GM12878 (cell line): Measurements from ENCODE around the gene TMEM232. TPM values are rescaled to one million over a fixed set of nuclear protein-coding genes. Genes with fewer than 3 reads are reported as not detected.

Experiments
- ATAC-seq: fragments of 200-7000 bp; cut with Tn5 transposase; 3 replicates; pipeline ENCODE4 v1.9.1; 2020; ENCODE audit warnings: mild to moderate bottlenecking, moderate library complexity
- BruUV-seq: library from RNA; stranded (reverse); fragments of 400-500 nt; replicated peaks from 2 replicates; lab custom pipeline; 2021; lab: Mats Ljungman, UMichigan
- CTCF ChIA-PET: fragments of 300-600 bp; sonication (Branson Sonifier 250); formaldehyde crosslinking; extraction: SDS; loops from one replicate; lab custom pipeline; 2021; ENCODE audit warnings: inconsistent platforms; lab: Yijun Ruan, JAX
- POLR2A ChIA-PET: fragments of 350-600 bp; formaldehyde crosslinking; extraction: SDS; loops from one replicate; lab custom pipeline; 2021; ENCODE audit warnings: inconsistent platforms; lab: Charles Lee
- RAD21 ChIA-PET: fragments of 300-600 bp; sonication (Branson Sonifier 250); formaldehyde crosslinking; loops from one replicate; lab custom pipeline; 2023; ENCODE audit warnings: antibody characterized with exemption; ENCODE audit not compliant: unreplicated experiment; lab: Charles Lee
- SMC1A ChIA-PET: fragments of 300-600 bp; sonication (Branson Sonifier 250); formaldehyde crosslinking; loops from one replicate; lab custom pipeline; 2023; ENCODE audit not compliant: unreplicated experiment, uncharacterized antibody; lab: Charles Lee
- DNase-seq: peaks from one replicate; pipeline ENCODE4 v3.0.0-alpha.2; 2011; ENCODE audit warnings: low read depth, low spot score
- FAIRE-seq: peaks from 3 replicates; lab custom pipeline; 2011; peaks lifted over from hg19 to GRCh38; lab: Jason Lieb, UNC
- H2AFZ ChIP-seq: 2 replicates; pipeline ENCODE4 v1.6.0; 2011; ENCODE audit warnings: low read depth, low read length, control low read depth; ENCODE audit not compliant: control insufficient read depth
- H3K27ac ChIP-seq: 2 replicates; pipeline ENCODE4 v1.5.1; 2011; ENCODE audit warnings: control low read depth; ENCODE audit not compliant: control insufficient read depth, insufficient read depth
- H3K27me3 ChIP-seq, 2 experiments: replicated peaks in 1 of 2; 2 replicates each; pipeline versions ENCODE4 v1.6.0 to v1.6.1; 2011; ENCODE audit warnings: low read length in 1 of 2; ENCODE audit not compliant: control insufficient read depth in 2 of 2, insufficient read depth in 2 of 2
- H3K36me3 ChIP-seq, 2 experiments: 2 replicates each; pipeline ENCODE4 v1.5.1; 2011; ENCODE audit warnings: low read length in 1 of 2; ENCODE audit not compliant: control insufficient read depth in 2 of 2, insufficient read depth in 2 of 2
- H3K4me1 ChIP-seq: 2 replicates; pipeline ENCODE4 v1.6.1; 2011; ENCODE audit warnings: mild to moderate bottlenecking, low read length, moderate library complexity, mixed read lengths; ENCODE audit not compliant: control insufficient read depth, insufficient read depth
- H3K4me2 ChIP-seq: 2 replicates; pipeline ENCODE4 v1.6.0; 2011; ENCODE audit warnings: control low read depth; ENCODE audit not compliant: control insufficient read depth, insufficient read depth
- H3K4me3 ChIP-seq: fragments of 200-600 bp; sonication (generic); 2 replicates; pipeline ENCODE4 v1.5.1; 2016
- H3K79me2 ChIP-seq: 2 replicates; pipeline ENCODE4 v1.6.0; 2011; ENCODE audit warnings: low read length; ENCODE audit not compliant: control insufficient read depth, insufficient read depth
- H3K9ac ChIP-seq: 2 replicates; pipeline ENCODE4 v1.8.0; 2011; ENCODE audit warnings: low read length, control low read depth, mixed read lengths; ENCODE audit not compliant: control insufficient read depth, insufficient read depth
- H3K9me3 ChIP-seq: replicated peaks from 3 replicates; pipeline ENCODE4 v1.5.1; 2011; ENCODE audit warnings: mild to moderate bottlenecking, low read length; ENCODE audit not compliant: control insufficient read depth, insufficient read depth
- H4K20me1 ChIP-seq: 2 replicates; pipeline ENCODE4 v1.6.0; 2011; ENCODE audit not compliant: control insufficient read depth, insufficient read depth
- ASH2L ChIP-seq: fragments of 300-600, 200-600 bp; sonication (generic); IDR thresholded peaks from 2 replicates; pipeline ENCODE4 v1.6.1; 2017; ENCODE audit warnings: low read depth, mild to moderate bottlenecking, borderline replicate concordance
- KAT2A ChIP-seq: conservative IDR thresholded peaks from 2 replicates; pipeline ENCODE4 v1.6.1; 2011; ENCODE audit warnings: low read depth, low read length; ENCODE audit not compliant: control insufficient read depth
- POU2F2 ChIP-seq: IDR thresholded peaks from 3 replicates; pipeline ENCODE4 v1.6.1; 2011; ENCODE audit warnings: low read depth, mild to moderate bottlenecking, low read length, borderline replicate concordance
- RBBP5 ChIP-seq: fragments of 200-600 bp; sonication (generic); conservative IDR thresholded peaks from 2 replicates; pipeline ENCODE4 v1.6.1; 2016
- SMC3 ChIP-seq: IDR thresholded peaks from 2 replicates; pipeline ENCODE4 v1.6.1; 2011; ENCODE audit warnings: low read length, improper control_type of control experiment, borderline replicate concordance
- ZNF207 ChIP-seq: fragments of 450-650 bp; IDR thresholded peaks from 2 replicates; pipeline ENCODE4 v1.6.1; 2014; ENCODE audit warnings: antibody characterized with exemption, mild to moderate bottlenecking, borderline replicate concordance
- ZNF24 ChIP-seq: fragments of 450-650 bp; IDR thresholded peaks from 2 replicates; pipeline ENCODE4 v1.6.1; 2017; ENCODE audit warnings: antibody characterized with exemption, mild to moderate bottlenecking
- ZNF622 ChIP-seq: fragments of 450-650 bp; IDR thresholded peaks from 2 replicates; pipeline ENCODE4 v1.6.1; 2017; ENCODE audit warnings: mild to moderate bottlenecking, inconsistent platforms
- ZZZ3 ChIP-seq: IDR thresholded peaks from 2 replicates; pipeline ENCODE4 v1.6.1; 2011; ENCODE audit warnings: low read depth; ENCODE audit not compliant: control insufficient read depth, insufficient read length
- in situ Hi-C: fragments of 300-500 bp; cut with MboI; formaldehyde crosslinking; loops from 9 replicates; pipeline ENCODE4 v1.14.3; 2018; ENCODE audit warnings: mixed read lengths
- intact Hi-C: fragments of 100-400 bp; cut with micrococcal nuclease; formaldehyde crosslinking; loops from one replicate; pipeline ENCODE4 v1.14.2; 2022; ENCODE audit not compliant: unreplicated experiment
- polyA plus RNA-seq, 11 experiments: library from polyadenylated mRNA; depleted of rRNA in 4 of 11; unstranded in 6 of 11; stranded (reverse) in 5 of 11; fragments of >200 nt; fragmentation: Nextera tagmentation in 4 of 11; fragmentation: Illumina TruSeq in 1 of 11; extraction: Ambion mirVana in 4 of 11; extraction: Trizol in 1 of 11; gene quantifications; 1 replicate in 1 of 11; 2 replicates in 10 of 11; pipeline versions ENCODE4 v1.2.1 to v1.2.3, GENCODE V29; 2011 to 2016; ENCODE audit warnings: inconsistent platforms in 2 of 11, missing spikeins in 2 of 11, low read depth in 1 of 11
- total RNA-seq, 4 experiments: library from RNA; depleted of rRNA in 3 of 4; stranded (reverse); fragments of >200 nt in 3 of 4; fragmentation: Illumina TruSeq in 1 of 4; extraction: Trizol in 1 of 4; gene quantifications; 2 replicates each; pipeline versions ENCODE4 v1.2.1 to v1.2.3, GENCODE V29; 2013 to 2021
- TF ChIP-seq, protein P1 (sequence below): fragments of 450-650 bp; IDR thresholded peaks from 2 replicates; pipeline ENCODE4 v1.6.1; 2014; ENCODE audit warnings: mild to moderate bottlenecking
- TF ChIP-seq, protein P2 (sequence below): fragments of 450-650 bp; IDR thresholded peaks from 2 replicates; pipeline ENCODE4 v1.6.1; 2016; ENCODE audit warnings: mild to moderate bottlenecking, moderate library complexity, borderline replicate concordance
- TF ChIP-seq, protein P3 (sequence below), 3 experiments: IDR thresholded peaks in 2 of 3; conservative IDR thresholded peaks in 1 of 3; 2 replicates each; pipeline ENCODE4 v1.5.1; 2011; ENCODE audit warnings: low read depth in 3 of 3, low read length in 3 of 3, mild to moderate bottlenecking in 3 of 3, control low read depth in 2 of 3, moderate library complexity in 2 of 3, inconsistent platforms in 1 of 3, mixed read lengths in 1 of 3; ENCODE audit not compliant: control insufficient read depth in 2 of 3, insufficient read depth in 1 of 3; ENCODE audit errors: extremely low read depth in 1 of 3
- TF ChIP-seq, protein P4 (sequence below): fragments of 450-650 bp; IDR thresholded peaks from 2 replicates; pipeline ENCODE4 v1.6.1; 2017; ENCODE audit warnings: mild to moderate bottlenecking, moderate library complexity

Gene TMEM232
- total and polyA plus RNA-seq, 10 of the 15 experiments (the other 5 are each of a cell fraction or from before 2014, with no cell fraction given) = 0.29 to 1.3 (median 0.91) TPM

DNA sequence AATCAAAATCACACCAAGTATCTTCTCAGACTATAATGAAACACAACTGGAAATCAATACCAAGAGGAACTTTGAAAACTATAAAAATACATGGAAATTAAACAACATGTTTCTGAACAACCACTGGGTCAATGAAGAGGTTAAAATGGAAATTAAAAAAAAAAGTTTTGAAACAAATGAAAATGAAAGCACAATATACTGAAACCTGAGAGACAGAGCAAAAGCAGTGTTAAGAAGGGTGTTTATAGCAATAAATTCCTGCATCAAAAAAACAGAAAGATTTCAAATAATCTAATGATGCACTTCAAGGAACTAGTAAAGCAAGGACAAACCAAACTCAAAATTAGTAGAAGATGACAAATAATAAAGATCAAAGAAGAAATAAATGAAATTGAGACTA is 92.0 kb downstream of the TMEM232 start:
- Histone ChIP-seq H3K27ac (no peak overlapping the region), H2AFZ (peak overlapping the region; percentile 29; the same call in 1 of the 2 replicates), H3K9me3 (no peaks in the 10 kb centered on the region), H4K20me1 (no peaks in the 10 kb centered on the region), H3K9ac (no peak overlapping the region), H3K36me3 (no peaks in the 10 kb centered on the region), H3K27me3 (no peaks in the 10 kb centered on the region), H3K4me1 (no peaks in the 10 kb centered on the region), H3K79me2 (no peaks in the 10 kb centered on the region), H3K4me3 (no peak overlapping the region), H3K4me2 (no peak overlapping the region)
- POLR2A ChIA-PET = no interaction called here
- in situ Hi-C loops (no loop called here), intact Hi-C loops (no loop called here)
- RAD21 ChIA-PET = no interaction called here
- no peak for DNase-seq
- BruUV-seq = no TSS peak
- CTCF ChIA-PET = no interaction called here
- ATAC-seq = no peak
- SMC1A ChIA-PET = no interaction called here
- no peak for FAIRE-seq
- TF ChIP-seq POU2F2 (no peak), SMC3 (no peak), ZNF24 (no peak), RBBP5 (no peak), KAT2A (no peak), ZNF622 (no peak), ZNF207 (no peak), ASH2L (no peak), ZZZ3 (no peak)
- TF ChIP-seq, protein P1, sequence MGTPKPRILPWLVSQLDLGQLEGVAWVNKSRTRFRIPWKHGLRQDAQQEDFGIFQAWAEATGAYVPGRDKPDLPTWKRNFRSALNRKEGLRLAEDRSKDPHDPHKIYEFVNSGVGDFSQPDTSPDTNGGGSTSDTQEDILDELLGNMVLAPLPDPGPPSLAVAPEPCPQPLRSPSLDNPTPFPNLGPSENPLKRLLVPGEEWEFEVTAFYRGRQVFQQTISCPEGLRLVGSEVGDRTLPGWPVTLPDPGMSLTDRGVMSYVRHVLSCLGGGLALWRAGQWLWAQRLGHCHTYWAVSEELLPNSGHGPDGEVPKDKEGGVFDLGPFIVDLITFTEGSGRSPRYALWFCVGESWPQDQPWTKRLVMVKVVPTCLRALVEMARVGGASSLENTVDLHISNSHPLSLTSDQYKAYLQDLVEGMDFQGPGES = no peak
- TF ChIP-seq, protein P2, sequence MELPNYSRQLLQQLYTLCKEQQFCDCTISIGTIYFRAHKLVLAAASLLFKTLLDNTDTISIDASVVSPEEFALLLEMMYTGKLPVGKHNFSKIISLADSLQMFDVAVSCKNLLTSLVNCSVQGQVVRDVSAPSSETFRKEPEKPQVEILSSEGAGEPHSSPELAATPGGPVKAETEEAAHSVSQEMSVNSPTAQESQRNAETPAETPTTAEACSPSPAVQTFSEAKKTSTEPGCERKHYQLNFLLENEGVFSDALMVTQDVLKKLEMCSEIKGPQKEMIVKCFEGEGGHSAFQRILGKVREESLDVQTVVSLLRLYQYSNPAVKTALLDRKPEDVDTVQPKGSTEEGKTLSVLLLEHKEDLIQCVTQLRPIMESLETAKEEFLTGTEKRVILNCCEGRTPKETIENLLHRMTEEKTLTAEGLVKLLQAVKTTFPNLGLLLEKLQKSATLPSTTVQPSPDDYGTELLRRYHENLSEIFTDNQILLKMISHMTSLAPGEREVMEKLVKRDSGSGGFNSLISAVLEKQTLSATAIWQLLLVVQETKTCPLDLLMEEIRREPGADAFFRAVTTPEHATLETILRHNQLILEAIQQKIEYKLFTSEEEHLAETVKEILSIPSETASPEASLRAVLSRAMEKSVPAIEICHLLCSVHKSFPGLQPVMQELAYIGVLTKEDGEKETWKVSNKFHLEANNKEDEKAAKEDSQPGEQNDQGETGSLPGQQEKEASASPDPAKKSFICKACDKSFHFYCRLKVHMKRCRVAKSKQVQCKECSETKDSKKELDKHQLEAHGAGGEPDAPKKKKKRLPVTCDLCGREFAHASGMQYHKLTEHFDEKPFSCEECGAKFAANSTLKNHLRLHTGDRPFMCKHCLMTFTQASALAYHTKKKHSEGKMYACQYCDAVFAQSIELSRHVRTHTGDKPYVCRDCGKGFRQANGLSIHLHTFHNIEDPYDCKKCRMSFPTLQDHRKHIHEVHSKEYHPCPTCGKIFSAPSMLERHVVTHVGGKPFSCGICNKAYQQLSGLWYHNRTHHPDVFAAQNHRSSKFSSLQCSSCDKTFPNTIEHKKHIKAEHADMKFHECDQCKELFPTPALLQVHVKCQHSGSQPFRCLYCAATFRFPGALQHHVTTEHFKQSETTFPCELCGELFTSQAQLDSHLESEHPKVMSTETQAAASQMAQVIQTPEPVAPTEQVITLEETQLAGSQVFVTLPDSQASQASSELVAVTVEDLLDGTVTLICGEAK = no peak
- TF ChIP-seq, protein P3, sequence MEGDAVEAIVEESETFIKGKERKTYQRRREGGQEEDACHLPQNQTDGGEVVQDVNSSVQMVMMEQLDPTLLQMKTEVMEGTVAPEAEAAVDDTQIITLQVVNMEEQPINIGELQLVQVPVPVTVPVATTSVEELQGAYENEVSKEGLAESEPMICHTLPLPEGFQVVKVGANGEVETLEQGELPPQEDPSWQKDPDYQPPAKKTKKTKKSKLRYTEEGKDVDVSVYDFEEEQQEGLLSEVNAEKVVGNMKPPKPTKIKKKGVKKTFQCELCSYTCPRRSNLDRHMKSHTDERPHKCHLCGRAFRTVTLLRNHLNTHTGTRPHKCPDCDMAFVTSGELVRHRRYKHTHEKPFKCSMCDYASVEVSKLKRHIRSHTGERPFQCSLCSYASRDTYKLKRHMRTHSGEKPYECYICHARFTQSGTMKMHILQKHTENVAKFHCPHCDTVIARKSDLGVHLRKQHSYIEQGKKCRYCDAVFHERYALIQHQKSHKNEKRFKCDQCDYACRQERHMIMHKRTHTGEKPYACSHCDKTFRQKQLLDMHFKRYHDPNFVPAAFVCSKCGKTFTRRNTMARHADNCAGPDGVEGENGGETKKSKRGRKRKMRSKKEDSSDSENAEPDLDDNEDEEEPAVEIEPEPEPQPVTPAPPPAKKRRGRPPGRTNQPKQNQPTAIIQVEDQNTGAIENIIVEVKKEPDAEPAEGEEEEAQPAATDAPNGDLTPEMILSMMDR (IDR thresholded peaks at IDR 0.05 in 2 of 3, conservative IDR thresholded peaks at IDR 0.05 in 1 of 3; ENCODE audit: control insufficient read depth in 2 of 3, extremely low read depth in 1 of 3, insufficient read depth in 1 of 3, low read depth in 3 of 3, low read length in 3 of 3) = no peak
- TF ChIP-seq, protein P4, sequence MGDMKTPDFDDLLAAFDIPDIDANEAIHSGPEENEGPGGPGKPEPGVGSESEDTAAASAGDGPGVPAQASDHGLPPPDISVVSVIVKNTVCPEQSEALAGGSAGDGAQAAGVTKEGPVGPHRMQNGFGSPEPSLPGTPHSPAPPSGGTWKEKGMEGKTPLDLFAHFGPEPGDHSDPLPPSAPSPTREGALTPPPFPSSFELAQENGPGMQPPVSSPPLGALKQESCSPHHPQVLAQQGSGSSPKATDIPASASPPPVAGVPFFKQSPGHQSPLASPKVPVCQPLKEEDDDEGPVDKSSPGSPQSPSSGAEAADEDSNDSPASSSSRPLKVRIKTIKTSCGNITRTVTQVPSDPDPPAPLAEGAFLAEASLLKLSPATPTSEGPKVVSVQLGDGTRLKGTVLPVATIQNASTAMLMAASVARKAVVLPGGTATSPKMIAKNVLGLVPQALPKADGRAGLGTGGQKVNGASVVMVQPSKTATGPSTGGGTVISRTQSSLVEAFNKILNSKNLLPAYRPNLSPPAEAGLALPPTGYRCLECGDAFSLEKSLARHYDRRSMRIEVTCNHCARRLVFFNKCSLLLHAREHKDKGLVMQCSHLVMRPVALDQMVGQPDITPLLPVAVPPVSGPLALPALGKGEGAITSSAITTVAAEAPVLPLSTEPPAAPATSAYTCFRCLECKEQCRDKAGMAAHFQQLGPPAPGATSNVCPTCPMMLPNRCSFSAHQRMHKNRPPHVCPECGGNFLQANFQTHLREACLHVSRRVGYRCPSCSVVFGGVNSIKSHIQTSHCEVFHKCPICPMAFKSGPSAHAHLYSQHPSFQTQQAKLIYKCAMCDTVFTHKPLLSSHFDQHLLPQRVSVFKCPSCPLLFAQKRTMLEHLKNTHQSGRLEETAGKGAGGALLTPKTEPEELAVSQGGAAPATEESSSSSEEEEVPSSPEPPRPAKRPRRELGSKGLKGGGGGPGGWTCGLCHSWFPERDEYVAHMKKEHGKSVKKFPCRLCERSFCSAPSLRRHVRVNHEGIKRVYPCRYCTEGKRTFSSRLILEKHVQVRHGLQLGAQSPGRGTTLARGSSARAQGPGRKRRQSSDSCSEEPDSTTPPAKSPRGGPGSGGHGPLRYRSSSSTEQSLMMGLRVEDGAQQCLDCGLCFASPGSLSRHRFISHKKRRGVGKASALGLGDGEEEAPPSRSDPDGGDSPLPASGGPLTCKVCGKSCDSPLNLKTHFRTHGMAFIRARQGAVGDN = no peak
